T-helper 2 cell treated with Interferon-gamma antibody and Interleukin-4, amounts not matched to agents 100 ng/mL and 5 ng/mL, for 36 hours (primary cell): ENCODE data around the gene WDR45B. TPM values are rescaled to one million over a fixed set of nuclear protein-coding genes. Genes with fewer than 3 reads are reported as not detected.
"Not testable (repeated sequence)": the region's sequence is repeated elsewhere in the genome, so short reads cannot be mapped to it uniquely, and the experiment has no call there.

Source experiments
- intact Hi-C: fragments of 100-400 bp; cut with micrococcal nuclease; formaldehyde crosslinking; loops from one replicate; pipeline ENCODE4 v1.15.1; 2023
- total RNA-seq: library from RNA; stranded (reverse); gene quantifications from 2 replicates; pipeline ENCODE4 v1.2.3, GENCODE V29; 2022

The WDR45B gene
- total RNA-seq, 1 donor from 2014 or later: 34.0 TPM

DNA sequence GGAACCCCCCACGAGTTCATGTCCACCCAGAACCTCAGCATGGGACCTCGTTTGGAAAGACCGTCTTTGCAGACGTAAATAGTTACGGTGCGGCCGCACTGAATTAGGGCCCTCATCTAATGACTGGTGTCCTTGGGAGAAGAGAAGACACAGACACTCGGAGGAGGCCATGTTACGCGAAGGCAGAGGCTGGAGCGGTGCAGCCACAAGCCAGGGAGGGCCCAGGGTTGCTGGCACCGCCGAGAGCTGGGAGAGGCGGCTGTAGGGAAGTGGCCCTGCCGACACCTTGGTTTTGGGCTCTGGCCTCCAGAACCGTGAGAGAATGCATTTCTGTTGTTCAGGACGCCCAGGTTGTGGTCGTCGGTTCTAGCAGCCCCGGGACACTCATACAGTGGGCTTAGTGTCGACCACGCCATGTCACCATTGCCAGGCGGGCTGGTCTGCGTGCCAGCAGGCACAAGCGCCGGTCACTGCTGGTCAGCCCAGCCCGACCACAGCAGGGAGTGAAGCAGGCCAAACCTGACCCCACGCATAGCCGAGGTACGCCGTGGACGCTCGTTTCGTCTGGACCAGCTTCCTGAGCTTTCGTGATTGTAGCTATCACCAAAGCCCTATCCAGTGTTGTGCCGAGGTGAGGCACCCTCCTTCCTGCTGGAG is 10.7 kb upstream of the WDR45B start:
- intact Hi-C loops: no loop called here

DNA sequence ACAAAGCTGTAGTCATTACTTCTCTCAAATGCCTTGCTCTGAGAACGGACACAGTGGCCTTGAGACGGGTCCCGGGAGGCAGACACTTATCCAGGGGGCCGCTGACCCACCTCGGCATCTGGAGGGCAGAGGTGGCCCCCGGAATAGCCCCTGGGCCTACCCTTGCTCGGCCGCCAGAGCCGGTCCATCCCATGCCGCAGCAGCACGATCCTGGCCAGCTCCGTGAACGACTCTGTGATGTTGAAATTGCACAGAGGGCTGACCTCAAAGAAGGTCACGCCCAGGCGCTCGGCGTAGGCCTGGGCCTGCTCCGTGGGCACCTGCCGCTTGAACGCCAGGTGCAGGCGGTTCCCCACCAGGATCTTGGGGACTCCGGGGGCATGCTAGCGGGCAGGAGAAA is 10.1 kb upstream of the WDR45B start:
- intact Hi-C loops: no loop called here

DNA sequence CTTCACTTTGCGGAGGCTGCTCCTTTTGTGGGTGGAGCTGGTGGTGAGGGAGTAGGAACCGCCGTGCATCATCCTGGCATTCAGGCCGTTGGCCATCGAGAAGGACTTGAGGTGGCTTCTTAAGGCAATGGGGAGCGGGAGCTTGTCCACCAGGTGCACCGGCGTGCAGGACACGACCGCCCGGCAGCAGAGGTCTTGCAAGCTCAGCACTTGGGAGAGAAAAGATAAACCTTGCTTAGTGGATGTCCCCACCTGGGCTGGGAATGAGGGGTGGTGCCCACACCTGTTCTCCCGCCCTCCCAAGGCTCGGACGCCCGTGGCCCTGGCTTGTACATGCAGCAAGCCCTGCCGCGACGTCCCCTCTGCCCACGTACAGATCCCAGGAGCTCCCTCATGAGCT is 9.7 kb upstream of the WDR45B start:
- intact Hi-C loops: no loop called here

DNA sequence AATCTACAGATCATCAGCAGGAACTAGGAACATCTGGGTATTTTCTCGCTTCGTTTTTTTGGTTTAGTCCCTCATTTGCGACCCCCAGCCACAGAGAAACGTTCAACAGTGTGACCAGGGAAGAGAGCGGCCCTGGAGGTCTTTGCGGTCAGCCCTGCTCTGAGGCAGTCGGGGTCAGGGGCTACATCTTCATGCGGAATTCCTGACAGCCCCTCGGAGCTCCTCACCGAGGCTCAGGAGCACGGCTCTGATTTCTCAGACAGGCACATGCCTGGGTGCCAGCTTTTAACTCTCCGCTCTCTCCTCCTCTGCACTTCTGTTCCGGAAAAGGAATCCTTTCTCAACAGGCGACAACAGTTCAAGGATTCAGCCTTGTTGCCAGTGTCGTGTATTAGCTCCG is 8.0 kb upstream of the WDR45B start:
- intact Hi-C loops: no loop called here

DNA sequence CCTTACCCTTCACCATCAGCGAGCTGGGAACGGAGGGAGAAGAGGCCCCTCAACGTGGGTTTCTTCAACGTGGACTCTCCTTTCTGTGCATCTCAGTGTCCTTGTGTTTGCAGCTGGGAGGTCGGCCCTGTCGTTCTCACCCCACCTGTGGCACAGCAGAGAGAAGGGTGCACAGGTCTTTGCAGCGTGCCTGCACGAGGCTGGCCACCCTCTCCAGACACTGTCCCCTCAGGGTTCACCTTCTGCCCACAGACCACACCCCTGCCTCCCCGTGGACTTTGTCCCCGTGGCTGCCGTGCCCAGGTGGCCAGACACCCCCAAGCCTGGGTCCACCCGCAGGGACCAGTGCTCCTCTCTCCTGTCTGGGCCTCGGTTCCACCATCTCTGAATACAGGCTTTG is 7.3 kb upstream of the WDR45B start:
- intact Hi-C loops: no loop called here

DNA sequence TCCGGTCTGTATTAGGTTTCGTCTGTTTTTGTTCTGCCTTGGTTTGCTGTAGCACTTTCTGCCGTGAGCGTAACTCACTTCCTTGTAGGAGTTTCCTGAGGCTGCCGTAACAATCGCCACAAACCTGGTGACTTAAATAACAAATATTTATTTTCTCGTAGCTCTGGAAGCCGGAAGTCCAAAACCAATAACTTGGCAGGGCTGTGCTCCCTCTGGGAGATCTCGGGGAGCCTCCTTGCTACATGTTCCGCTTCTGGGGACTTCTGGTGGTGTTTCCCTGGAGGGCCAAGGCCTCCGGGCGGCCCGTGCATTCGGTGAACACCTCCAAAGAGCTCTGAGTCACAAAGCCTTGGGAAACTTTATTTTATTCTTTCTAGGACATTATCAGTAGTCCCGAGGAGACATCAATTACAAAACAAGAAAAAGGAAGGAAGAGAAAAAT is 6.8 kb upstream of the WDR45B start:
- intact Hi-C loops: no loop called here

DNA sequence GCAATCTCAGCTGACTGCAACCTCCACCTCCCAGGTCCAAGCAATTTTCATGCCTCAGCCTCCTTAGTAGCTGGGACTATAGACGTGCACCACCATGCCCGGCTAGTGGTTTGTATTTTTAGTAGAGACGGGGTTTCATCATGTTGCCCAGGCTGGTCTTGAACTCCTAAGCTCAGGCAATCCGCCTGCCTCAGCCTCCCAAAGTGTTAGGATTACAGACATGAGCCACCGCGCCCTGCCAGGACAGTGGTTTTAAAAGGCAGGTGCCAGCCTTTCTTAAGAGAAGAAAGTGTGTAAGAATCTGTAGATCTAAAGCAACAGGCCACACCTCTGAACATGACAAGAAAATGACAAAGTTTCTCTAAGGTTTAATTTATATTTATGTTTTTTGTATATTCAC is 6.4 kb upstream of the WDR45B start:
- intact Hi-C loops: not testable (repeated sequence)

DNA sequence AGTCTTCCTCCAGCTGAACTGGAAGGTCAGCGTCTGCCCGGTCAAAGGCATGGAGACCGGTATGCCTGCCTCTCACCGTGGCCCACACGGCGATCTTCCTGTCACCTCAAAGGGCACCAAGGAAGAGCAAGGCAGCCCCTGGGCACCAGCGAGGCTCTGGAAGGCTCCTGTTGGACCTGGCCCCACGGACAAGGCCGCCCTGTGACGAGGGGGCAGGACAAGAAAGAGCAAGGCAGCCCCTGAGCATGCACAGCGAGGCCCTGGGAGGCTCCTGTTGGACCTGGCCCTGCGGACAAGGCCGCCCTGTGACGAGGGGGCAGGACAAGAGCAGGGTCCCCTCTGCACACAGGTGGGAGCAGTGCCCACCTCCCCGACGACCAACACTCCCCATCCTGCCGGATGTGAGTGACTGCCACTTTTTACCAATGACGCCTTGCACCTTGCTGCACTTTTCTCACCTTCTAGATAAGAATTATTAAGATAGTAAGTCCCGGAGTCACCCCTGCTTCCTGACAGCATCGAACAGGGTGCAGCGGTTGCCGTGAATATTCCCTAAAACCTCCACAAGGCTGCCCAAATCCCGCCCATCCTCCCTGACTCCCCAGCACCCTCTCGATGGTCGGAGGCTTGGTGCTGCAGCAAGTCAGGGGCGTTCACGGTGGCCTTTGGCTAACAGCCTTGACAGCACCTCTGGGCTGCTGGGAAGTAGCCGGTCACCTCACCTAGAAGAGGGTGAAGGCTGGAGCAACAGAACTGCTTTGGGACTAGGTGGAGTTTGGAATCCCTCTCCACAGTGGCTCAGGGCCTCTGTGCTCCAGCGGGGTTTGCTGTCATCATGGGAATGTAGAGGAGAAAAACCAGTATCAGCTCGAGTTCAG is 5.6 kb upstream of the WDR45B start:
- intact Hi-C loops: no loop called here

DNA sequence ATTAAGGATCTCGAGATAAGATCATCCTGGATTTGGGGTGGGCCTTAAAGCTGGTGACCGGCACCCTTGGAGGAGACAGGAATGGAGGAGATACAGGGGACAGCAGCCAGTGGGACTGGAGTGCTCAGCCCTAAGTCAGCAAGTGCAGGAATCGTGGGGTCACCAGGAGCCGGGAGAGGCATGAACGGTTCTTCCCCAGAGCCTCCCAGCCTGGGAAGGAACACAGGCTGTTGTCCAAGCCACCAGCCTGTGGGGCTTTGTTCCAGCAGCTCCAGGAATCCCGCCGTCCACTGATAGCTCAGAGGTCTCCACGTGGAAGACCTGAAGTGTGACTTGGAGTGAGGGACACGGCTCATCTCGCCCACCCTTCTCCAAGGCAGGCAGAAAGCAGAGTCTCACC is 2.5 kb upstream of the WDR45B start:
- intact Hi-C loops: no loop called here

DNA sequence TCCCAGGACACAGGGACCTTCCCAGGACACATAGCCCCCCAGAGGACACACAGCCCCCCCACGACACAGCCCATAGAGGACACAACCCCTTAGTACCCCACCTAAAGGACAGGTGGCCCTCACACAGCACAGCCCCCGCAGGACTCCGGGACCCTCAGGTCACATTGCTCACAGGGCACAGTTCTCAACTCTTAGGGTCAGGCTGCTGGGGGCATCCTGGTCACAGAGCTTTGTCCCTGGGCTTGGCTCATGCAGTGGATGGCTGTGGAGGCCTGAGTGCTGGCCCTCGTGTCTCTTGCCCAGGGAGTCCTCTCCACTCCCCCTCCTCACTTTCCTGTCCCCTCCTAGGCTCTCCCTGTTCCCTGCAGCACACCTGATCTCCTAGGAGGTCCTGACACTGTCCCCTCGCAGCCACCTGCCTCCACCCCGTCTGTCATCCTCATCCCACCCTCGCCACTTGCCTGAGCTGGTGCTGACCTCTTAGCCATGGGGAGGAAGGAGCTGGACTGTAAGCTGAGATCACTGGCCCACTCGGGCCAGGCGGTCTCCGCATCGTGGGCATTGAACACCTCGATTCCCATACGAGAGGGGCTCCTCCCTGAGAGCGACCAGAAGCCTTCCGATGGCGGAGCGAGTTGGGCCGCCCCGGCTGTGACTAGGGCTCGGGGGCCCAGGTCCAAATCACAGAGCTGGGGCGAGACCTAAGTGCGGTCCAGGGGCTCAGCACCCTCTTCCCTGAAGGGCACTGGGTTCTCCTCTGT is 1.4 kb upstream of the WDR45B start:
- intact Hi-C loops: loop anchor here (2.0 kb wide), 2 partner anchors 67 to 231 kb away; partner anchors contain the start of genes FN3KRP, HEXD and OGFOD3

DNA sequence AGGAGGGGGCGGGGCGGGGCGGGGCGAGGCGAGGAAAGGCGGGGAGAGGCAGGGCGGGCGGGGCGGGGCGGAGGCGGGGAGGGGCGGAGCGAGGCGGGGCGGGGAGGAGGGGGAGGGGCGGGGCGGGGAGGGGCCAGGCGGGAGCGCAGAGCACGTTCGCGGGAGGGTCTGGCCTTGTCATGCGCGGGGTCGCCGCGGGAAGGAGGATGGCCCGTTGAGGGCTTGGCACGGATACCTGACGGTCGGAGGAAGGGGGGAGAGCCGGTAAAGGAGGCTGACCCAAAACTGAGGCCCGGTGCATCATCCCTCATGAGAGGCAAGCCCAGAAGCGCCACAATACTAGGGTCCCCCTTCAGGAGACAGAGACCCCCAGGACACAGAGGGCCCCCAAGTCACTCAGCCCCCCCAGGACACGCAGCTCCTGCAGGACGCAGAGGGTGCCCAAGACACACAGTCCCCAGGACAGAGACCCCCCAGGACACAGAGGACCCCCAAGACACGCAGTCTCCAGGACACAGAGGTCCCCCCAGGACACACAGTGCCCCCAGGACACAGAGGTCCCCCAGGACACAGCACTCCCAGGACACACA is 593 bp upstream of the WDR45B start:
- intact Hi-C loops: loop anchor here (1.0 to 2.0 kb wide), 3 partner anchors 68 to 230 kb away; partner anchors contain the start of genes FN3KRP, HEXD and OGFOD3

DNA sequence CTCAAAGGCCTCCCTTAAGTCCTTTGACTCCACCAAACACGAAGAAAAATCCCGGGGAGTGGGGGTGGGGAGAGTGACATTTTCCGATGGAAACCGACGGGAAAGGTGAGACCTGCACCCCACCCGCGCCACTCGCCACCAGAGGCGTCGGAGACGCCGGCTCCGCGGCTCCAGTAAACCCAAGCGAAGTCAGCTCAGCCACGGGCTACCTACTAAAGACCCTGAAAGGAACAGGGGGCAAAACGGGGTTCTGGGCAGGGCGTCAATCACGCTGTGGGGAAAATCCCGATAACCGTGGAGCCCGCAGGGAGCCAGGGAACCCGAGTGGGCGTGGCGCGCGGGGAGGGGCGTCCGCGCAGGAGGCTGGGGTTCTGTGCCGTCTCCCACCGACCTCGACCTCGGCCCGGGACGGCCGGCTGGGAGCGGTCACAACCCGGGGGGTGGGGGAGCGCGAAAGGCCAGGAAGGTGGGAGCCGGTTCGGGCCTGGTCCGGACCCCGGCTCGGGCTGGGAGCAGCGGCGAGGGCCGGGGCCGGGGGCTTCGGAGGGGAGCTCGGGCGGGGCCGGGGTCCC is 565 bp downstream of the WDR45B start:
- intact Hi-C loops: loop anchor here (1.0 to 2.0 kb wide), 3 partner anchors 69 to 229 kb away; partner anchors contain the start of genes FN3KRP, HEXD and OGFOD3

DNA sequence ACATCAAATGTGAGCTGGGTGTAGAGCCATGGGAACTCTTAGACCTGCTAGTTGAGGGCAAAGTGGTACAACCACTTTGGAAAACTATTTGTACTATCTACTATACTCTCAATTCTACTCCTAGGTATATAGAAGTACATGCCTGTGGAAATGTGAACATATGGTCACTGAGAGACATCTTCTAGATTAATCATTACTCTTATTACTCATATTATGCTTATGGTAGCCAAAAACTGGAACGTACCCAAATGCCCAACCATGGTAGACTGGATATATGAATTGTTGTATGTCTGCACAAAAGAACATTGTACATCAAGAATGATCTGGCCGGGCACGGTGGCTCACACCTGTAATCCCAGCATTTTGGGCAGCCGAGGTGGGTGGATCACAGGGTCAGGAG is 2.7 kb downstream of the WDR45B start:
- intact Hi-C loops: no loop called here

DNA sequence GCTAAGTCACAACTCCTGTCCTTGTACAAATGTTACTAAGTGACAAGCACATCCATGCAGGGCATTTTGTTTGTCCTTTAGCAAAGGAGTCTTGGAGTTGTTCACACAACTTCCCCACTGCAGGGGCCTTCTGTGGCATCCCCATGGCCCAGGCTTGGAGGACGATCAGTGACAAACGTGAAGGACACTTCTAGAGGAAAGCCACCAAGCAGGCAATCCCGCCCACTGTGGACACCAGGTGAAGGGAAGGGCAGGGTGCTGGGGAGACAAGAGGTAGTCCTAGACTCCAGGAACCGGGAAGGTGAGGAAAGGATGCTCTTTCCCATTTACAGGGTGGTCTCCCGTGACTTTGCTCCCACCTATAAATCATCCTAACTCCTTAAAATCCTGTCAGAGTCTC is 4.1 kb downstream of the WDR45B start:
- intact Hi-C loops: no loop called here

DNA sequence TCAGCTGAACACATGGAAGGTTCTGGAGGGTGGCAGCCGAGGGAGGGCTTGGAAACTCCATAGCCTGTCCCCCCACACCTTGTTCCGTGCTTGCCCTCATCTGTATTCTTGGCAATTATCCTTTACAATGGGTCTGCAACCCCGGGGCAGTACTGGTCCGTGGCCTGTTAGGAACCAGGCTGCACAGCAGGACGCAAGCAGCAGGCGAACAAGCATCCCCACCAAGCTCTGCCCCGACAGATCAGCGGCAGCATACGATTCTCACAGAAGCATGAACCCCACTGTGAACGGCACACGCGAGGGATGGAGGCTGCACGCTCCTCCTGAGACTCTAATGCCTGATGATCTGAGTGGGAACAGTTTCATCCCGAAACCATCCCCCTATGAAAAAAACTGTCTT is 6.2 kb downstream of the WDR45B start:
- intact Hi-C loops: no loop called here

DNA sequence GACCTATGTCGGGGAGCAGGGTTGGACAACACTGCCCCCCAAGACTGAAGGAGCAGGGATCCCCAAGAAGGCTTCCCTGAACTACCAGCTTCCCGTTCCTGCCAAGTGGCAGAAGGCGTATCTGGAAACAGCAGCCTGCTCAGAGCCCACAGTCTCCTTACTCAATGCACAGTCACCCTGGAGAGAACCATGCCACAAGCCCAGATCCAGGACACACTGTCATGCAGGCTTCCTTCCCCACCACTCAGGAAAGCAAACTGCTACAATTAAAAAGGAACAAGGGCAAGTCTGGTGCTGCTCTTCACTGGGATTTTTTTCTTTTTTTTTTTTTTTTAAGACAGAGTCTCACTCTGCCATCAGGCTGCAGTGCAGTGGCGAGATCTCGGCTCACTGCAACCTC is 8.2 kb downstream of the WDR45B start:
- intact Hi-C loops: no loop called here

DNA sequence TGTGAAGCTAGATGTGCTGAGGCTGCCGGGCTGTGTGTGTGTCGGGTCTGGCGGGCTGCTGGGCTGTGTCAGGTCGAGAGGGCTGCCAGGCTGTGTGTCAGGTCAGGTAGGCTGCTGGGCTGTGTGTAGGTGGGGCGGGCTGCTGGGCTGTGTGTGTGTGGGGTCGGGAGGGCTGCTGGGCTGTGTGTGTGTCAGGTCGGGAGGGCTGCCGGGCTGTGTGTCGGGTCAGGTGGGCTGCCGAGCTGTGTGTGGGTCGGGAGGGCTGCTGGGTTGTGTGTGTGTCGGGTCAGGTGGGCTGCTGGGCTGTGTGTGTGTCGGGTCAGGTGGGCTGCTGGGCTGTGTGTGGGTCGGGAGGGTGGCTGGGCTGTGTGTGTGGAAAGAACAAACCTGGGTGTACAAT is 8.6 kb downstream of the WDR45B start:
- intact Hi-C loops: no loop called here

DNA sequence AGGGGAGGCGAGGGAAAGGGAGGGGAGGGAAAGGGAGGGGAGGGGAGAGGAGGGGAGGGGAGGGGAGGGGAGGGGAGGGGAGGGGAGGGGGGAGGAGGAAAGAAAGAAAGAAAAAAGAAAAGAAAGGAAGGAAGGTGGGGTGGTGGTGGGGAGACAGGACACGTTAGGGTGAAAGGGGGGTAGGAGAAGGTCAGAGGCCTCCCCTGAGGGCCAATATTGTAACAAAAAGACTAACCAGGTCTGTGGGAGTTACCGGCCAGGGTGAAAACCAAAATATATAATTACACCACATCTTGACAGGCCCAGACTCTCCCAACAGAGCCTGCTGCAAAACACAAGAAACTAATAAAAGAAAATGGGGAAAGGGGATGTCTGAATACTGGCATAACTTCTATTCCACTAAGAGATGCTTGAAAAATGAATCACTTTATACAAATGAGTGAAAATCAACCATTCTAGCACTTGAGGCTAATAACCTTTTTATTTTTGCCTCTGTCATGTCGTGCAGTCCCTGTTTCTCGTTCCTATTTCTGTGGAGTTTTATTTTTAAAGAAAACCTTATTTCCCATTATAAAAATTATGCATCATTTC is 10.0 kb downstream of the WDR45B start:
- intact Hi-C loops: no loop called here

DNA sequence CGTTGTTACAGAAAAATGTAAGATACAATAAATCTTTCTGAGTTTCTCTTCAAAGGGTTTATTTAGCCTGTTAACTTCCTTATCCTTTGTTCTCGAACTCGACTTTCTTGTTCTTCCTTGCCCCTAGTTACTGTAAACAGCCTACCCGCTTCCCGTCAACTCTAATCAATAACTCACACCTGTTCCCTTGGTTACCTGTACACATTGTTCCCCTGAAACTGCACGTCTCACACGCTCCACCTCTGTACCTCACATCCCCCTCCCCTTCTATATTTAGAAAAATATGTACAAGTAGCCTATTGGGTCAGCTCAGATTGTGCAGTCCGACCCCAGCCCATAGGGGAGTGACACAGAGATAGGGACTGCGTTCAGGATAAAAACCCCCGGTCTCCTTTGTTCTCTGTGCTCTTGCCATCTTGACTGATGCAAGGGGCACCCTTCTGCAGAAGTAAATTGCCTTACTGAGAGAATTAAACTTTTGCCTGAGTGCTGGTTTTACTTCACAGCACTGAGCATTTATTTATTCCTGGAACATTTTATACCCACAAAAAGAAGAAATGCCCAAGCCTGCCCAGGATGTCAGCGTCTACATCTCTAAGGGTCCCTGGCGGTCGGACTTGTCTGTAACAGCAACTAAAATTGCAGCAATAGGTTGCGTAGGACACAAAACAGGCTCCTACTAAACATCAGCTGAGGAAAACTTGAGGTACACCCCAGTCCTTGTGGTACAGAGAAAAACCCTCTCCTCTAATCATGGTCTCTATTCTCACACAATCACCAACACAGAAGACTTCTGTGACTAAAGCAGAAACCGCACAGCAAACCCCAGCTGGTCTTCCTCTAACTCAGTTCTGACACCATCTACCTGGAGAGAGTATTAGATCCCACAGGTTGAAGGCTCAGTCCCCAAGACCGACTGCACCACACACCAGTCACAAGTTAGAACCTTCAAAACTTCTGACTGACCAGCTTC is 11.3 kb downstream of the WDR45B start:
- intact Hi-C loops: no loop called here
